C4-2B (cell line): Measurements from ENCODE around the gene TUBB.

Experiments used
- H3K27ac ChIP-seq: fragments of 450-650 bp; 2 replicates; pipeline ENCODE4 v1.5.1; 2017
- ZFX ChIP-seq: fragments of 450-650 bp; IDR thresholded peaks from 2 replicates; pipeline ENCODE4 v1.6.1; 2017
- TF ChIP-seq, protein P1 (sequence below): fragments of 450-650 bp; conservative IDR thresholded peaks from 2 replicates; pipeline ENCODE4 v1.5.1; 2017; ENCODE audit warnings: mild to moderate bottlenecking

Gene TUBB

DNA sequence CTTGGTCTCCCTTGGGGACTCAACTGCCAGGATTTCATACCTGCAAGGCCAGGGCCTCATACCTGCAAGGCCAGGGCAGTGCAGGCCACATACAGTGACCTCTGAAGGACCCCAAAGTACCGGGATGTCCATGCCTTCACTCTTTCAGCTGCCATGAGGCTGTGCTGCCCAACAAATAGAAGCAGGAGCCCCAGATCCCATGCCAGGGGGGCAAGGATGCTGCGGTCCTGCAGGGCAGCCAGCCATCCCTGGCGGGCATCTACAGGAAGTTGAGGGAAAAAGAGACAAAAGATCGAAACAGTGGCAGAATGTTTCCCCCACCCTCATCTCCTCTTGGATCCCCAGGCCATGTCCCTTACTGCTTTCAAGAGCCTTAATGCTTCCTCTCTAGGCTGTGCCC lies 30.2 kb upstream of the TUBB start:
- peak overlapping the region; percentile 63 for H3K27ac ChIP-seq
- TF ChIP-seq ZFX = no peak
- TF ChIP-seq, protein P1, sequence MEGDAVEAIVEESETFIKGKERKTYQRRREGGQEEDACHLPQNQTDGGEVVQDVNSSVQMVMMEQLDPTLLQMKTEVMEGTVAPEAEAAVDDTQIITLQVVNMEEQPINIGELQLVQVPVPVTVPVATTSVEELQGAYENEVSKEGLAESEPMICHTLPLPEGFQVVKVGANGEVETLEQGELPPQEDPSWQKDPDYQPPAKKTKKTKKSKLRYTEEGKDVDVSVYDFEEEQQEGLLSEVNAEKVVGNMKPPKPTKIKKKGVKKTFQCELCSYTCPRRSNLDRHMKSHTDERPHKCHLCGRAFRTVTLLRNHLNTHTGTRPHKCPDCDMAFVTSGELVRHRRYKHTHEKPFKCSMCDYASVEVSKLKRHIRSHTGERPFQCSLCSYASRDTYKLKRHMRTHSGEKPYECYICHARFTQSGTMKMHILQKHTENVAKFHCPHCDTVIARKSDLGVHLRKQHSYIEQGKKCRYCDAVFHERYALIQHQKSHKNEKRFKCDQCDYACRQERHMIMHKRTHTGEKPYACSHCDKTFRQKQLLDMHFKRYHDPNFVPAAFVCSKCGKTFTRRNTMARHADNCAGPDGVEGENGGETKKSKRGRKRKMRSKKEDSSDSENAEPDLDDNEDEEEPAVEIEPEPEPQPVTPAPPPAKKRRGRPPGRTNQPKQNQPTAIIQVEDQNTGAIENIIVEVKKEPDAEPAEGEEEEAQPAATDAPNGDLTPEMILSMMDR = no peak

DNA sequence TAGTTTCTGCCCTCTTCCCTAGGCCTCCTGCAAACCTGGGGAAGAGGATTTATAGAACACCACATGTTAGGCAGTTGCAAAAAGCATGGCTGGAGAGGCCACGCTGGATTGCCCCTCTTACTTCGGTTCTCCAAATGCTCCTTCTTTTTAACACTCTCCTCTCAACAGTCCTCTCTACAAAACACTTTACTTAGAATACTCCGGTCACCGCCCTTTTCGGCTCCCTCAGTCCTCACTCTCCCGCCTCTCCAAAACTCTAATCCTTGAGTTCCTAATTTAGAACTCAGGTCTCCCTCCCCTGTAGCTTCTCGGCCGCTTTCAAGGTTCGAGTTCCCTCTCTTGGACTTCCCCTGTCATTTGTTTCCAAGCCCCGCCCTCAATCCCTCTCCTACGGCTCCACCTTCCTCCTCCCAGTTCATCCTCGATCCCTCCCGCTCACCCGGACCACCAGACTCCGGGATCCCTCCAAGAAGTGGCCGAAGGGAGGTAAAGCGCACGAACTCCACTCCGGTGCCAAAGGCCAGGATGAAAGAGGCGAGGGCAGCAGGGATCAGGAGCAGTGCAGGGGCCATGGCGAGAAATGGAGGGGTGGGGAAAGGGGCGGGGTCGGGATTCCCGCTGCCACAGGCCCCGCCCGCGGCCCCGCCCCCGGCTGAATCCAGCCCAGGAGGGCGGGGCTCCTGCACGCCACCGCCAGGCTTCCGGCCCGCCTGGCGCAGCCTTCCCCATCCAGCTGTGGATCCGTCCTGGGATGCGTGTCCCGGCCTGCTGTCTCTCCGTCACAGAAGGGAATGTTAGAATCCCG lies 29.5 kb upstream of the TUBB start, which contains the start of gene NRM:
Gene NRM, minus strand, starts transcription at position 582 of the 805 bp plus-strand sequence. Its CDS starts 10 bp downstream, at position 572.
- TF ChIP-seq ZFX = no peak
- TF ChIP-seq, protein P1 = no peak
- H3K27ac ChIP-seq = peak within 1 kb of the TSS; percentile 63

GRCh38 chr6:30691208-30691847 lies 28.8 kb upstream of the TUBB start:
- peak overlapping the region; percentile 63 for H3K27ac ChIP-seq
- TF ChIP-seq, protein P1 = no peak
- TF ChIP-seq ZFX = no peak

DNA sequence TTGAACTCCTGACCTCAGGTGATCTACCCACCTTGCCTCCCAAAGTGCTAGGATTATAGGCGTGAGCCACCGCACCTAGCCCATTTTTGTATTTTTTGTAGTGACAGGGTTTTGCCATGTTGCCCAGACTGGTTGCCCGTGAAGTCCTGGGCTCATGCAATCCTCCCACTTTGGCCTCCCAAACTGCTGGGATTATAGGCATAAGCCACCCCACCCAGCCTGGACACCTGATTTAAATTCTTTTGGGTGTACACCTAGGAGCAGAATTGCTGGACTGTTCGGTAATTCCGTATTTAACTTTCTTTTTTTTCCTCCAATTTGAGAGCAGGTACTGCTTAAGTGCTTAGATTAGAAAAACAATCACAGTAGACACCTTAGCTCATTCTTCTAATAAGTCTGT lies 23.7 kb upstream of the TUBB start:
- no peak overlapping the region for H3K27ac ChIP-seq
- no peak for TF ChIP-seq ZFX
- TF ChIP-seq, protein P1 = no peak

DNA sequence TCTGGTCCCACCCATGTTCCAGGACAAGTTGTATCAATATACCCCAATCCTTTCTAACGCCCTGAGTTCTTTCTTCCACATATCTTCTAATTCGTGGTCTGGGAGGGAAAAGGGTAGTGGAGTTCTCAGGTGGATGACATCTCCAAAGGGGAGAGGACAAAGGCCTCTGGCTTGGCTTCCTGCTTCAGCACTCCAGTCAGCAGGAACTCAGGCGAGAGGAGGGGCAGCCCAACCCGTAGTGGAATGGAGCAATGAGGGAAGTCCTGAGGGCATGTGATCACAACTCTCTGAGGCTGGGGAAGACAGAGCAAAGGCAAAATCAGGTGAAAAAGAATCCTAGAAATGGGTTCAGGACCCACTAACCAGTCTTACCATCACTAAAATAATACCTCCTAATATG lies 19.8 kb upstream of the TUBB start:
- H3K27ac ChIP-seq = no peak overlapping the region
- TF ChIP-seq, protein P1 = no peak
- no peak for TF ChIP-seq ZFX

DNA sequence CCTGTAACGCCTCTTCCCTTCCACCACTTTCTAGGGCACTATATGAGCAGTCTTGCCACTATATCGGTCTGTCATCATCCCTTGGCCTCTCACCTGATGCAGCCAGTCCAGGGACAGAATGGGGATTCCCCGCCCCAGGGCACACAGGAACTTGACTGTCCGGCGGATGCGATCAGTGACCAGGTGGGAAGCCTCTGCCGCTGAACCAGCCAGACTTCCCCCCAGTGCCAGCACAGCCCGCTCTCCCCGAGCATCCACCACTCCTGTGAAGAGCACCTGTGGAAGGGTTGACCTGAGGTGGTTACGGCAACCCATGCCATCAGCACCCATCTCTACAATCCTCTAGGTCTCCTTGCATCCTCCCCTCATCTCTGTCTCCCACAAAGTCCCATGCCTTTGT lies 17.1 kb upstream of the TUBB start:
- no peak for TF ChIP-seq ZFX
- TF ChIP-seq, protein P1 = no peak
- no peak overlapping the region for H3K27ac ChIP-seq

- TF ChIP-seq, protein P1 = no peak
- TF ChIP-seq ZFX = no peak
- no peak overlapping the region for H3K27ac ChIP-seq
Measured at GRCh38 chr6:30703821-30704220, 16.3 kb upstream of the TUBB start.
